Liver (tissue), 9 donors: ENCODE measurements around the gene TAF6. TPM values are rescaled to one million over a fixed set of nuclear protein-coding genes. Genes with fewer than 3 reads are reported as not detected.

Experiments
- DNase-seq: peaks from one replicate; pipeline ENCODE4 v3.0.0-alpha.2; 2017; ENCODE audit warnings: low spot score
- H3K27ac ChIP-seq, 2 donors: one replicate each; pipeline ENCODE4 v1.7.0; 2013; ENCODE audit warnings: inconsistent platforms in 2 of 2, low read length in 2 of 2, control low read depth in 1 of 2, low read depth in 1 of 2, mild to moderate bottlenecking in 1 of 2
- H3K27me3 ChIP-seq, 4 donors: one replicate each; pipeline versions ENCODE4 v1.6.1 to v1.7.0; 2013; ENCODE audit warnings: low read length in 3 of 4, inconsistent platforms in 1 of 4, mild to moderate bottlenecking in 1 of 4, moderate library complexity in 1 of 4; ENCODE audit not compliant: control insufficient read depth in 4 of 4, insufficient read depth in 4 of 4
- H3K36me3 ChIP-seq, 4 donors: one replicate each; pipeline versions ENCODE4 v1.6.1 to v1.7.0; 2013; ENCODE audit warnings: low read length in 3 of 4, mild to moderate bottlenecking in 3 of 4, low read depth in 1 of 4, moderate library complexity in 1 of 4; ENCODE audit not compliant: control insufficient read depth in 4 of 4, insufficient read depth in 3 of 4
- H3K4me1 ChIP-seq, 4 donors: one replicate each; pipeline versions ENCODE4 v1.6.1 to v1.7.0; 2013; ENCODE audit warnings: low read length in 3 of 4, mild to moderate bottlenecking in 3 of 4, moderate library complexity in 1 of 4; ENCODE audit not compliant: control insufficient read depth in 4 of 4, insufficient read depth in 4 of 4
- H3K4me3 ChIP-seq, 3 donors: one replicate each; pipeline versions ENCODE4 v1.6.1 to v1.7.0; 2013; ENCODE audit warnings: low read length in 3 of 3, control low read depth in 1 of 3, low read depth in 1 of 3, mild to moderate bottlenecking in 1 of 3
- H3K9ac ChIP-seq, 2 donors: one replicate each; pipeline ENCODE4 v1.7.0; 2013; ENCODE audit warnings: low read length in 2 of 2, mild to moderate bottlenecking in 2 of 2, moderate library complexity in 2 of 2, control low read depth in 1 of 2, low read depth in 1 of 2
- H3K9me3 ChIP-seq, 4 donors: one replicate each; pipeline versions ENCODE4 v1.6.1 to v1.7.0; 2013; ENCODE audit warnings: low read length in 3 of 4; ENCODE audit not compliant: control insufficient read depth in 4 of 4
- CTCF ChIP-seq: fragments of 150-350 bp; IDR thresholded peaks from 2 replicates; pipeline ENCODE4 v1.5.1; 2017; ENCODE audit warnings: improper control_type of control experiment, low read depth, low read length; ENCODE audit not compliant: missing input control
- EGR1 ChIP-seq, 2 donors: IDR thresholded peaks; 2 replicates each; pipeline ENCODE4 v1.6.1; 2016 to 2018; ENCODE audit warnings: antibody characterized with exemption in 2 of 2, low read depth in 2 of 2
- FOXA1 ChIP-seq: IDR thresholded peaks from 2 replicates; pipeline ENCODE4 v1.6.1; 2016; ENCODE audit warnings: antibody characterized with exemption
- FOXA2 ChIP-seq: IDR thresholded peaks from 2 replicates; pipeline ENCODE4 v1.6.1; 2016; ENCODE audit warnings: antibody characterized with exemption
- GABPA ChIP-seq, 2 donors: IDR thresholded peaks in 1 of 2; conservative IDR thresholded peaks in 1 of 2; 2 replicates each; pipeline ENCODE4 v1.6.1; 2016; ENCODE audit warnings: antibody characterized with exemption in 2 of 2, mild to moderate bottlenecking in 1 of 2, moderate library complexity in 1 of 2
- HNF4A ChIP-seq, 2 donors: conservative IDR thresholded peaks; 2 replicates each; pipeline ENCODE4 v1.6.1; 2016; ENCODE audit warnings: antibody characterized with exemption in 2 of 2, mild to moderate bottlenecking in 2 of 2
- HNF4G ChIP-seq: IDR thresholded peaks from 2 replicates; pipeline ENCODE4 v1.6.1; 2016; ENCODE audit warnings: antibody characterized with exemption
- JUND ChIP-seq, 2 donors: IDR thresholded peaks; 2 replicates each; pipeline ENCODE4 v1.6.1; 2016; ENCODE audit warnings: antibody characterized with exemption in 2 of 2
- MAX ChIP-seq: IDR thresholded peaks from 2 replicates; pipeline ENCODE4 v1.6.1; 2016; ENCODE audit warnings: antibody characterized with exemption
- NR2F2 ChIP-seq: IDR thresholded peaks from 2 replicates; pipeline ENCODE4 v1.6.1; 2016; ENCODE audit warnings: antibody characterized with exemption
- RAD21 ChIP-seq, 2 donors: IDR thresholded peaks; 2 replicates each; pipeline ENCODE4 v1.6.1; 2016; ENCODE audit warnings: antibody characterized with exemption in 2 of 2, mild to moderate bottlenecking in 2 of 2
- REST ChIP-seq: IDR thresholded peaks from 2 replicates; pipeline ENCODE4 v1.6.1; 2016; ENCODE audit warnings: antibody characterized with exemption, mild to moderate bottlenecking
- RXRA ChIP-seq, 2 donors: IDR thresholded peaks; 2 replicates each; pipeline ENCODE4 v1.6.1; 2017 to 2018; ENCODE audit warnings: antibody characterized with exemption in 2 of 2, mild to moderate bottlenecking in 1 of 2
- SP1 ChIP-seq: IDR thresholded peaks from 2 replicates; pipeline ENCODE4 v1.6.1; 2018; ENCODE audit warnings: antibody characterized with exemption, mild to moderate bottlenecking
- TAF1 ChIP-seq: conservative IDR thresholded peaks from 2 replicates; pipeline ENCODE4 v1.6.1; 2016; ENCODE audit warnings: antibody characterized with exemption, mild to moderate bottlenecking
- YY1 ChIP-seq: IDR thresholded peaks from 2 replicates; pipeline ENCODE4 v1.6.1; 2016; ENCODE audit warnings: antibody characterized with exemption, mild to moderate bottlenecking
- ZBTB33 ChIP-seq: IDR thresholded peaks from 2 replicates; pipeline ENCODE4 v1.6.1; 2016; ENCODE audit warnings: antibody characterized with exemption
- WGBS: extraction: QIAGEN DNeasy Blood & Tissue Kit; methylation state at CpG from one replicate; pipeline ENCODE4 v1.1.7; 2013; 5-methylcytosine and 5-hydroxymethylcytosine counted together
- polyA plus RNA-seq, 2 donors: library from polyadenylated mRNA; stranded (reverse) in 1 of 2; unstranded in 1 of 2; fragments of 200-250 nt in 1 of 2; fragments of >200 nt in 1 of 2; fragmentation: Nextera tagmentation in 1 of 2; extraction: Ambion mirVana in 1 of 2; gene quantifications; one replicate each; pipeline versions ENCODE4 v1.2.1 to v1.2.3, GENCODE V29; 2013 to 2015
- total RNA-seq, 2 donors: library from RNA; depleted of rRNA; stranded (reverse); fragments of >200 nt; gene quantifications; one replicate each; pipeline ENCODE4 v1.2.3, GENCODE V29; 2014
- donor health status: healthy.
- donor health status: healthy.
- donor health status: healthy.
- donor health status: healthy.
- donor health status: healthy.

The TAF6 gene
- total and polyA plus RNA-seq, 4 donors = 8.9 to 17.9 (median 16.2) TPM

- H3K4me3 ChIP-seq = no peak overlapping the region
- no peak overlapping the region for H3K27ac ChIP-seq
- H3K9ac ChIP-seq = no peak overlapping the region
- no peaks in the 10 kb centered on the region for H3K36me3 ChIP-seq
- no peak for DNase-seq
- no peak for TF ChIP-seq CTCF
- no peak for TF ChIP-seq REST
- no peak for TF ChIP-seq HNF4A (conservative IDR thresholded peaks at IDR 0.05)
- TF ChIP-seq ZBTB33 = no peak
- no peak for TF ChIP-seq RXRA (IDR thresholded peaks at IDR 0.05)
- TF ChIP-seq YY1 = no peak
- no peak for TF ChIP-seq FOXA1
- TF ChIP-seq JUND (IDR thresholded peaks at IDR 0.05) = no peak
- TF ChIP-seq RAD21 (IDR thresholded peaks at IDR 0.05) = no peak
- no peak for TF ChIP-seq EGR1 (IDR thresholded peaks at IDR 0.05; ENCODE audit: low read depth in 2 of 2)
- no peak for TF ChIP-seq SP1
- no peak for TF ChIP-seq FOXA2
- no peak for TF ChIP-seq NR2F2
- no peak for TF ChIP-seq HNF4G
- no peak for TF ChIP-seq TAF1
- TF ChIP-seq GABPA (IDR thresholded peaks at IDR 0.05 in 1 of 2, conservative IDR thresholded peaks at IDR 0.05 in 1 of 2) = no peak
- TF ChIP-seq MAX = no peak
- no peaks in the 10 kb centered on the region for H3K27me3 ChIP-seq
- 71% methylated on average over 1 of the region's 1 CpG for WGBS
- H3K9me3 ChIP-seq = no peaks in the 10 kb centered on the region
- peaks cover 9 to 40% (median 19%) of the 10 kb centered on the region in 4 donors for H3K4me1 ChIP-seq
Measured at GRCh38 chr7:100128637-100128963, 9.4 kb upstream of the TAF6 start.
